GM18507 (cell line): ENCODE measurements around the gene RNU6-1.

Experiments used
- DNase-seq: peaks from one replicate; pipeline ENCODE4 v3.0.0; 2011; ENCODE audit warnings: low read depth; ENCODE audit not compliant: insufficient read length; ENCODE audit errors: extremely low spot score
- FAIRE-seq: peaks from 2 replicates; lab custom pipeline; 2011; peaks lifted over from hg19 to GRCh38; lab: Jason Lieb, UNC

RNU6-1 gene

DNA sequence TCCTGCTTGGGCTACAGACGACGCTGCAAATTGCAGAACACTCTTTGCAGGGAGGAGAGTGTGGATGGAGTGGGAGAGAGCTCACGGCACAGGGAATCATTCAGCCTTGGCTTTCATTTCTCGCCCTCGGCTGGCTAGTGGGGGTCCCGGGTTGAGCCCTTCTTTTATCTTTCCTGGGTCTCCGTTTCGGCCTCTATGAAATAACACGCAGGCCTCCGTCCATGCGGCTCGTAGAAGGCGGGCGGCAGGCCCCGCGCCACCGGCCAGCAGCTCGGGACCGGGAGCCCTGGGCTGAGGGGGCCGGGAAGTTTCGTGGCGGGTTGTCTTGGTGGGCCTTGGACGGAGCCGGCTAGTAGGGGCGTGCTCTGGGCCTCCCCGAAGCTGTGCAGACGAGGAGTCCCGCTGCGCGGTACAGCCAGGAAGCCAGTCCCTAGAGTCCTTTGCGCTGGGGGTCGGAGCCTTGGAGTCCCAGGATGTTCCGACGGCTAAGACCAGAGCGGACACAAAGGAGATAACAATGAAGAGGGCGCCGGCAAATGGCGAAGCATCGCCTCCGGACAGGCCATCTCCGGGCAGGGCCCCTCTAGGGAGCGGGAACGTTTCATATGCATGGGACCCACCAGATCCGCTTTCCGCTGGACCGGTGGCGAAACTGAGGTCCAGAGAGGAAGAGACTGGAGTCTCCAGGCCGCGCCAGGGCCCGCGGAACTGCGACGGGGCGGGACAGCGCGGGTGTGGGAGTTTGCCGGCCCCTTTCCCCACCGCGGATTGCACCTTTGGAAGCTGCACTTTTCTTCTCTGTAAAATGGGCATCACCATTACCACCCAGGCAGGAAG, 4.3 kb downstream of the RNU6-1 start:
- no peak for DNase-seq

DNA sequence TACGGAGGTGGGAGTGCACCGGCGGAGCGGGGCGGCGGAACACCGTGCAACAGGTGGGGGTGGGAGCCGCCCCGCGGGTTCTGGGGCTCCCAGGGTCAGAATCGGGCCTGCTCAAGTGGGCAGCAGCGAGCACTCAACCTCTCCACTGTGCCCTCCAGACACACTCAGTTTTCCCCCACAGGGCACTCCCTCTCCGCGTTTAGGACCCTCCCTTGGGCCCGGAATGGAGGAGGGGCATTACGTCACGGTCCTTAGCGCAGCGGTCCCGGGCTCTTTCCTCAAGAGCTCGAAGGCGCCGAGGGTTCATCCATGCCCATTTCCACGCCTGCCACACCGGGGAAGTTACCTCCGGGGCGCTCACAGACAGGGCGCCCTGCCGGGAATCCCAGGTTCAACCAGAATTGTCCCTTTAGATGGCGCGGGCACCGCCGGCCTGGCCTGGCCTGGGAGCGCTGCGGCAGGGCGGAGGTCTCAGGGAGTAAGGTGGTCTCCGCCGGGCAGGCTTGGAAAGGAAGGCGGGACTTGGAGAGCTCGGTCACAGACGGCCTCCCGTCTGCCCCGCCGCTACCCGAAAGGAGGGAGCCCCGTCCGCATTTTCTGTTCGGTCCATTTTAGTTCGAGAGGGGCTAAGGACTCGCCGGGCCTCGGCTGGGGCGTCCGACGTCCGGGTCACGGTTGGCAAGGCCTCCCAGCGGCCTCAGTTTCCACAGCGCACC, 5.1 kb downstream of the RNU6-1 start:
- no peak for FAIRE-seq
- no peak for DNase-seq

More for the DNA sequence above, 4.3 kb downstream of the RNU6-1 start:
- FAIRE-seq: no peak

- DNase-seq (no peak), FAIRE-seq (no peak)
These were observed 5.9 kb downstream of the RNU6-1 start for GRCh38 chr15:67833710-67834511.

- no peak for DNase-seq
- FAIRE-seq: no peak
These were observed 6.7 kb downstream of the RNU6-1 start for GRCh38 chr15:67832897-67833709.

DNA sequence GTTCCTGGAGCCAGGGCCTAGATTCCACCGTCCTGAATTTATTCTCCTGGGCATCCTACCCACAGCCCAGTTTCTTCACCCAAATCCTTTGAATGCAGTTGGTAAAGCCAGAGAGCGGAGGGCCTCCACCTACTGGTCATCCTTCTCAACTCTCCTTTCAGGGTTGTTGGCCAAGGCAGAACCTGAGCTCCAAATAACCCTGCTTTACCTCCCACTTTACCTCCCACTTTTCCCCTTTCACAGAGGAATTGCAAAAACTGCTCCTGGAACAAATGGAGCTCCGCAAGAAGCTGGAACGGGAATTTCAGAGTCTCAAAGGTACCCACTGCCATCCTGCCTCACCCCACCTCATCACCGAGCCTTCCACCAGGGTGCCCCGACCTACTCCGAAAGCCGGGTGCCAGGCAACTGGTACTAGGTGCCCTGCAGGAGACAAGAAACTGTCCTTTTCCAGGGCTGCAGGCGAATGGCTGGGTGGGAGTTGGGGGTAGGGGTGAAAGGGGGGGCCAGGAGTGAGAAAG, 7.8 kb downstream of the RNU6-1 start:
- FAIRE-seq (no peak), DNase-seq (no peak)

DNA sequence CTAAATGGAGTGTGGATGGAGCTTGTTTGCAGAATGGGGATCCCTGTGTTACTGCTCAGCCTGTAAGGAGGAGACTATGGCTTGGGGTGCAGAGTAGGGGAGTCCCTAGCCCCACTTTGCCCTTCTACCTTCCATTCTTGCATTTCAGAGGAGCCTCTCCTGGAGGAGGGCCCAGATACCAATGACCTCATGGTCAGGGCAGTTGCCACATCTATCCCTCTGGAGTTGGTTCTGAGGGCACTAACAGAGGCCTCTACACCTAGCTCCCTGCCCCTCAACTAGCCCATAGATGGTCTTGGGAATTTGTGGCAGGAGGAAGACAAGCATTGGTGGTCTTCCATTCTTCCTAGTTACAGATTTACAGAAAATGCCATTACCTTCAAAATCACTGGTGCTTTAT, 8.5 kb downstream of the RNU6-1 start:
- FAIRE-seq: no peak
- DNase-seq: no peak

GRCh38 chr15:67829647-67830504, 10.0 kb downstream of the RNU6-1 start:
- DNase-seq (no peak), FAIRE-seq (no peak)

DNA sequence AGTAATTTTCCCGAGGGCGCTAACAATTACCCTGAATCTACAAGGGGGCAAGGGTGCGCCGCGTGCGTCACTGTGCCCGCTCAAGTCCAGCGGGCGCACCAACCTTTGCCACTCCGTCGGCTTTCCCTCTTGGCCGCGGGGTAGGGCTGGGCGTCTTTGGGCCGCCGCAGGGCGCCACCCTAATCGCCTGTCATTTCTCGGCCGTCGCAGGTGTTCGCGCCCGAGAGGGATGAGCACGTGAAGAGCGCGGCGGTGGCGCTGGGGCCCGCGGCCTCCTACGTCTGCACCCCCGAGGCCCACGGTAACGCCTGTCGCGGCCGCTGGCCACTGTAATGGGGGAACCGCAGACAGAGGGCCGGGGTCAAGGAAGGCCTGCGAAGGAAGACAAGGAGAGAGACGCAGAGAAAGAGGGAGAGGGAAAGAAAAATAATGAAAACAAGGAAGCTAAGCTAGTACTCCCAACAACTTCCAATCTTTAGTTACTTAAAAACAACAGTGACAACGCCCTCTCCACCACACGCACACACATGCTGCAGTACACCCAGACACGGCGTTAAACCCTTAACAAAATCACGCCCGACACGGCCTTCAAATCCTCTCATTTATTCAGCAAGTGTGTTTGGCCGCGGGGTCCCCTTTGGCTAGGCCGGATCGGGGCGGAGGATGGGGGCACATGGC, 10.7 kb downstream of the RNU6-1 start:
- FAIRE-seq (no peak), DNase-seq (no peak)

GRCh38 chr15:67828278-67828968, 11.4 kb downstream of the RNU6-1 start:
- FAIRE-seq: no peak
- DNase-seq: no peak

- FAIRE-seq (no peak), DNase-seq (no peak)
These were observed 12.1 kb downstream of the RNU6-1 start for GRCh38 chr15:67827562-67828277.

- no peak for FAIRE-seq
- no peak for DNase-seq
These were observed 12.9 kb downstream of the RNU6-1 start for GRCh38 chr15:67826717-67827561.

DNA sequence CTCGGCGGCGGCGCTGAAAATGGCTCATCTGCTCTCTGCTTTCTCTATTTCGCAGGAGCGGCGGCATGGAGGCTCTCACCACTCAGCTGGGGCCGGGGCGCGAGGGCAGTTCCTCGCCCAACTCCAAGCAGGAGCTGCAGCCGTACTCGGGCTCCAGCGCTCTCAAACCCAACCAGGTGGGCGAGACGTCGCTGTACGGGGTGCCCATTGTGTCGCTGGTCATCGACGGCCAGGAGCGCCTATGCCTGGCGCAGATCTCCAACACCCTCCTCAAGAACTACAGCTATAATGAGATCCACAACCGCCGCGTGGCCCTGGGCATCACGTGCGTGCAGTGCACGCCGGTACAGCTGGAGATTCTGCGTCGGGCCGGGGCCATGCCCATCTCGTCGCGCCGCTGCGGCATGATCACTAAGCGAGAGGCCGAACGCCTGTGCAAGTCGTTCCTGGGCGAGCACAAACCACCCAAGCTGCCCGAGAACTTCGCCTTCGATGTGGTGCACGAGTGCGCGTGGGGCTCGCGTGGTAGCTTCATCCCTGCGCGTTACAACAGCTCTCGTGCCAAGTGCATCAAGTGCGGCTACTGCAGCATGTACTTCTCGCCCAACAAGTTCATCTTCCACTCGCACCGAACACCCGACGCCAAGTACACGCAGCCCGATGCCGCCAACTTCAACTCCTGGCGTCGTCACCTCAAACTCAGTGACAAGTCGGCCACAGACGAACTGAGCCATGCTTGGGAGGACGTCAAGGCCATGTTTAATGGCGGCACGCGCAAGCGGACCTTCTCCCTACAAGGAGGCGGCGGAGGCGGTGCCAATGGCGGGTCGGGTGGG, 13.7 kb downstream of the RNU6-1 start:
- no peak for FAIRE-seq
- no peak for DNase-seq

DNA sequence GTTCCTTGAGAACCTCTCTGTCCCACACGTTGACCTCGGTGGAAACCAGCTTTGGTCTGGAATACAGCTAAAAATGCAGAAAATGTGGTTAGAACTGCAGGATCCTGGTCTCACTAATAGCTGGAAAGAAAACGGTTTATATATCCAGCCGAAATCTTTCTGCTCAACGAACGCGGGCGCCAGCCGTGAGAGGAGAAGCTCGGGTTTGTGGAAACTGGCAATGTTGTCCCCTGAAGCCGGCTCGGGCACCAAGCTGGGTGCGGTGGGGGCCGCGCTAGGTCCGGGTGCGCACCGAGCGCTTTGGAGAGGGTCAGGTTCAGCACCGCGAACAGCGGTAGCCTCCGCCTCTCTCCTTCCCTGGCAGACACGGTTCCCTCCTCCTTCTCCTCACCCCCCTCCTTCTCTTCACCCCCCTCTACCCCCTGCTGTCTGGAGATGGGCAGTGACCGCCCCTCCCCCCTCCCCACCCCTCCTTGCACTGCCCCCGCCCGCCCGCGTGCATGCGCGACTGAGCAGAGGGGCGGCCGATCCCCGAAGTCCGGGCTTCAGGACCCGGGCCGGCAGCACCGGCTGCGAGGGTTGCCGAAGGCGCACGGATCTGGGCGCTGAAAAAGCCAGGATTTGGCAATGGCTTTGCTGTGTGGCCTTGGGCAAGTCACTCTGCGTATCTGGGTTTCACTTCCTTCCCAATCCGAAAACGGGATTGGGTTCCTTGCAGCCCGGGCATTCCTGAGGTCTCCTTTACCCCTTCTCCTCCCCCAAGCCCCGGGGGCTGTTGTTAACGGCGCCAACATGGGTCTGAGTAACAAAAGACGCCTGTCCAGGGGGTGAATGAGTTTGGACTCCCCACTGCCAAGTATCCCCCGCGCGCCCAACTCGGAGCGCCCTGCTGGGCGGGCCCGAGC, 14.6 kb downstream of the RNU6-1 start, which contains the start of gene SKOR1:
Gene SKOR1 (plus strand): TSS at position 534 of the 905 bp plus-strand sequence. CDS start 94 bp downstream, at position 628.
- DNase-seq (no peak), FAIRE-seq (no peak)
